Loucy (cell line): Measurements from ENCODE around the gene HSPA12A.

Experiments used
- H2AFZ ChIP-seq: fragments of 200-600 bp; sonication (generic); 2 replicates; pipeline ENCODE4 v1.6.0; 2016; ENCODE audit warnings: antibody characterized with exemption, mild to moderate bottlenecking, low read length, moderate library complexity
- H3F3A ChIP-seq: fragments of 200-600 bp; 2 replicates; pipeline ENCODE4 v1.6.0; 2016; ENCODE audit warnings: antibody characterized with exemption, low read depth, mild to moderate bottlenecking
- H3K27me3 ChIP-seq: fragments of 200-600 bp; sonication (generic); 2 replicates; pipeline ENCODE4 v1.6.1; 2014; ENCODE audit warnings: low read length, mild to moderate bottlenecking; ENCODE audit not compliant: insufficient read depth, poor library complexity, severe bottlenecking
- H3K36me3 ChIP-seq: fragments of 200-600 bp; sonication (generic); 2 replicates; pipeline ENCODE4 v1.6.1; 2016; ENCODE audit warnings: low read length; ENCODE audit not compliant: insufficient read depth
- H3K4me1 ChIP-seq: fragments of 200-600 bp; sonication (generic); 2 replicates; pipeline ENCODE4 v1.5.1; 2014; ENCODE audit warnings: low read length, mild to moderate bottlenecking; ENCODE audit not compliant: insufficient read depth, poor library complexity, severe bottlenecking
- H3K4me2 ChIP-seq: fragments of 200-600 bp; sonication (generic); 2 replicates; pipeline ENCODE4 v1.6.0; 2014; ENCODE audit warnings: antibody characterized with exemption, low read length, low read depth, mild to moderate bottlenecking; ENCODE audit not compliant: poor library complexity, severe bottlenecking
- H3K4me3 ChIP-seq: fragments of 200-600 bp; sonication (generic); 2 replicates; pipeline ENCODE4 v1.5.1; 2014; ENCODE audit warnings: low read length, mild to moderate bottlenecking, mixed read lengths; ENCODE audit not compliant: poor library complexity, severe bottlenecking
- H3K79me2 ChIP-seq: fragments of 200-600 bp; sonication (generic); 2 replicates; pipeline ENCODE4 v1.6.1; 2014; ENCODE audit warnings: low read length; ENCODE audit not compliant: insufficient read depth
- H3K9ac ChIP-seq: fragments of 200-600 bp; sonication (generic); 2 replicates; pipeline ENCODE4 v1.6.0; 2014; ENCODE audit warnings: mild to moderate bottlenecking, low read depth, low read length, moderate library complexity; ENCODE audit not compliant: poor library complexity, severe bottlenecking
- H3K9me2 ChIP-seq: fragments of 200-600 bp; sonication (generic); replicated peaks from 2 replicates; pipeline ENCODE4 v1.6.1; 2016; ENCODE audit warnings: low read depth, low read length, mixed read lengths
- H3K9me3 ChIP-seq: fragments of 200-600 bp; sonication (generic); 2 replicates; pipeline ENCODE4 v1.6.1; 2014; ENCODE audit warnings: mild to moderate bottlenecking, antibody characterized with exemption, low read length, low read depth; ENCODE audit not compliant: insufficient read depth
- H4K20me1 ChIP-seq: fragments of 200-600 bp; sonication (generic); 2 replicates; pipeline ENCODE4 v1.6.0; 2014; ENCODE audit warnings: antibody characterized with exemption, low read length, mild to moderate bottlenecking; ENCODE audit not compliant: insufficient read depth, poor library complexity, severe bottlenecking
- CTCF ChIP-seq: fragments of 200-600 bp; sonication (generic); conservative IDR thresholded peaks from 2 replicates; pipeline ENCODE4 v1.5.1; 2014; ENCODE audit warnings: mild to moderate bottlenecking, antibody characterized with exemption, low read length
- EZH2phosphoT487 ChIP-seq: fragments of 200-600 bp; IDR thresholded peaks from 2 replicates; pipeline ENCODE4 v1.6.1; 2018; ENCODE audit warnings: antibody characterized with exemption, mild to moderate bottlenecking, moderate library complexity, borderline replicate concordance

HSPA12A gene

GRCh38 chr10:116768786-116769185 is 26.4 kb upstream of the HSPA12A start:
- no peak overlapping the region for H3K4me2 ChIP-seq
- H3K4me1 ChIP-seq, result peaks cover 15% of the 10 kb centered on the region
- TF ChIP-seq EZH2phosphoT487, result no peak
- TF ChIP-seq CTCF, result no peak
- no peaks in the 10 kb centered on the region for H3K9me3 ChIP-seq
- no peak overlapping the region for H3K9ac ChIP-seq
- H3F3A ChIP-seq, result no peaks in the 10 kb centered on the region
- no peaks in the 10 kb centered on the region for H3K27me3 ChIP-seq
- no peak overlapping the region for H3K4me3 ChIP-seq
- no peaks in the 10 kb centered on the region for H4K20me1 ChIP-seq
- H2AFZ ChIP-seq, result no peak overlapping the region
- H3K36me3 ChIP-seq, result no peaks in the 10 kb centered on the region
- no peaks in the 10 kb centered on the region for H3K9me2 ChIP-seq
- H3K79me2 ChIP-seq, result no peaks in the 10 kb centered on the region

DNA sequence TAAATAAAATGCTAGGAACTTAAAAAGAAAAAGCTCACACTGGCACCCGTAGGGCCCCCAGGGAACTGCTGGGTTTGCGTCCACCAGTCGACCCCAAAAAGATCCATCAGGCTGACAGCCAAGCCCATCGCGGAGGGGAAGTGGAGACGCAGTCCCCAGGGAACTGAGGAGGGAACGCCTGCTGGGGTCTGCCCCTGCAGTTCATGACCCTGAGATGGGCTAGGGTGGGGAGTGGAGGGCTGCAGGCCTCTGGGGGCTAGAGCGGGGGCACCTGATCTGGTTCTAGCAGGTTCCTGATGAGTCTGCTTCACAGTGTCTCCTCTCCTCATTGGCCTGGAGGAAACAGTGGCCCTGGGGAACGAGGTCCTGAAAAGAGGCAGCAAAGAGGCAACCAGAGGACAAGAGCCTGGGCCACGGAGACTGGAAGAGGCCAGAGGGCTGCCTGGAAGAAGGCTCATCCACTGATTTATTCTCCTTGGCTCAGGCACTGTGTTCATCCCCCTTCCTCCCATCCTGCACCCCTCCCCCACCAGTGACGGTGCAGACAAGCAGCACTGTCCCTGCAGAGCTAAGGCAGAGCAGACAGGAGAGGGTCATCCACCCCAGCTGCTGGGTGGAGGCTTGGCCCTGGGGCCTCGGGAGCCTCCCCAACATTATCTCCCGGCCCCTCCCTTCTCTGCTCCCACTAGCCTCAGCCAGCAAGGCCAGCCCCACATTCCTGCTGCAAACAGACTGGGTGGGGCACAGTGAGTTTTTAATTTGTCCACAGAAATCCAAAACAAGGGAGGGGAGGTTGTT is 24.7 kb upstream of the HSPA12A start:
- Histone ChIP-seq H3K9me2 (no peaks in the 10 kb centered on the region), H3K4me3 (no peak overlapping the region), H3K27me3 (no peaks in the 10 kb centered on the region), H2AFZ (no peak overlapping the region), H3K9ac (no peak overlapping the region), H4K20me1 (no peaks in the 10 kb centered on the region), H3K79me2 (no peaks in the 10 kb centered on the region), H3K4me2 (no peak overlapping the region), H3K36me3 (no peaks in the 10 kb centered on the region), H3K9me3 (no peaks in the 10 kb centered on the region), H3F3A (no peaks in the 10 kb centered on the region), H3K4me1 (peaks cover 15% of the 10 kb centered on the region)
- 0 out of 2 replicates have a peak, but pooled peaks have one; percentile 14 for TF ChIP-seq CTCF
- no peak for TF ChIP-seq EZH2phosphoT487

- no peaks in the 10 kb centered on the region for H3F3A ChIP-seq
- H3K9me3 ChIP-seq, result no peaks in the 10 kb centered on the region
- TF ChIP-seq CTCF, result no peak
- H3K4me2 ChIP-seq, result no peak overlapping the region
- no peaks in the 10 kb centered on the region for H3K9me2 ChIP-seq
- H3K4me3 ChIP-seq, result no peak overlapping the region
- no peak overlapping the region for H2AFZ ChIP-seq
- H3K36me3 ChIP-seq, result no peaks in the 10 kb centered on the region
- no peak overlapping the region for H3K9ac ChIP-seq
- H3K79me2 ChIP-seq, result no peaks in the 10 kb centered on the region
- H3K4me1 ChIP-seq, result peaks cover 15% of the 10 kb centered on the region
- no peaks in the 10 kb centered on the region for H4K20me1 ChIP-seq
- H3K27me3 ChIP-seq, result no peaks in the 10 kb centered on the region
Measured at GRCh38 chr10:116766241-116766827, 24.0 kb upstream of the HSPA12A start.
